Measurements from ENCODE around the gene HOXB13. TPM values are rescaled to one million over a fixed set of nuclear protein-coding genes. Genes with fewer than 3 reads are reported as not detected.

HOXB13 gene
- total RNA-seq, 3 donors from 2014 or later, result 0.11 TPM; not detected in 2

DNA sequence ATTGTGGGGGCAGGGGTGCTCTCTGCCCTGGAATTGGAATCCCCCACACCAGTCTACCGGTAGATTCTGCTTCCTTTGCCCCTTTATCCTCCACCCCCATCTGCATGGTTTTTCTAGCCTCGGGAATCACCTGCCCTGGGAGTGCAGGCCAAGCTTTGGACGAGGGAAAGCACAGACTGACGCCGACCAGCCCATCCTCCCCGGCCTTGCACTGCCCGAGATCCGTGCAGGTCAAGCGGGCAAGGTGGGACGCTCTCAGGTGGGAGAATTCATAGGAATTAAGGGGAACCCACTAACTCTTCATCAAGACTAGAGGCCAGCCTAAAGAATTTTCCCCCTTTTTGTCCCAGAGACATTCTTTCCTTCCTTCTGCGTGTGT lies 9.9 kb upstream of the HOXB13 start:
- Mint-ChIP-seq H3K4me3 (no peak overlapping the region), H3K9me3 (no peaks in the 10 kb centered on the region), H3K36me3 (ENCODE audit: insufficient read depth) (no peaks in the 10 kb centered on the region), H3K4me1 (ENCODE audit: low read depth) (peaks cover 13% of the 10 kb centered on the region), H3K27me3 (ENCODE audit: low read depth) (peaks cover 92% of the 10 kb centered on the region)
- ATAC-seq (no peak), DNase-seq (no peak)

DNA sequence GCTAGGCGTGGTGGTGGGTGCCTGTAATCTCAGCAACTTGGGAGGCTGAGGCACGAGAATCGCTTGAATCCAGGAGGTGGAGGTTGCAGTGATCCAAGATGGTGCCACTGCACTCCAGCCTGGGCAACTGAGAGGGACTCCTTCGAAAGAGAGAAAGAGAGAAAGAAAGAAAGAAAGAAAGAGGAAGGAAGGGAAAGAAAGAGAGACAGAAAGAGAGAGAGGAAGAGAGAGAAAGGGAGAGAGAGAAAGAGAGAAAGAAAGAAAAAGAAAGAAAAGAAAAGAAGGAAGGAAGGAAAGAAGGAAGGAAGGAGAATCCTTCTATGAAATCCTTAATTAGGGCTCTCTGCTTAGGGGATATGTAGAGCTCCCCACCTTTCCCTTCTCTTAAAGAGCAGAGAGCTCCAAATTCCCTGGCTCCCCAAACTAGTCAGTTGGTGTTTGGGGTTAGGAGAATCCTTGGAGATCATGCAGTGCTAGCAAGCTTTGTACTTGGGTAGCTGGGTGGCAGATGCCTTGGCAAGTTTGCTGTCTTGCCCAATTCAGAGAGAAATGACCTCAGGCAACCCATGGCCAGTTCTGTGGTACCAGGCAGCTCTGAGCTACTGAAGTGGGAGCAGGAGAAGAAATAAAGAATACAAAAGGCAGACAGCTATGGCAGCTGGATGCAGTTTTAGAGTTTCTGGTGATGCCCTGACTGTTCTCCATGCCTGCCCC lies 8.9 kb upstream of the HOXB13 start:
- DNase-seq (no peak), ATAC-seq (no peak)
- Mint-ChIP-seq H3K9me3 (no peaks in the 10 kb centered on the region), H3K27me3 (ENCODE audit: low read depth) (peaks cover 90% of the 10 kb centered on the region), H3K36me3 (ENCODE audit: insufficient read depth) (no peaks in the 10 kb centered on the region), H3K4me1 (ENCODE audit: low read depth) (peaks cover 19% of the 10 kb centered on the region), H3K4me3 (no peak overlapping the region)

DNA sequence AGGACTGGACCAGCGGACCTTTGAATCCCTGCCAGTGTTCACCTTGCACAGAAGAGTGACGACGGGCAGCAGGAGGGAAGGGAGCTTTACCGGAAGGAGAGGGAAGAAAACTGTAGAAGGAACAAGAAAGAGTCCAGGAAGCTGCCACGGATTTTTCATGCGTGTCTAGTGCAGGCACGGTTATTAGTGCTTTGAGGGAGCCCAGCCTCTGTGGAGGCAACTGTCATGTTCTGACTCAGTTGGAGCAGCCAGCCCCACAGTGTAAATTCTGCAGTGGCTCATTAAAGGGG lies 6.5 kb upstream of the HOXB13 start:
- Mint-ChIP-seq H3K4me3 (no peak overlapping the region), H3K4me1 (ENCODE audit: low read depth) (peaks cover 19% of the 10 kb centered on the region), H3K36me3 (ENCODE audit: insufficient read depth) (no peaks in the 10 kb centered on the region), H3K27me3 (ENCODE audit: low read depth) (peaks cover 88% of the 10 kb centered on the region), H3K9me3 (no peaks in the 10 kb centered on the region)
- ATAC-seq (no peak), DNase-seq (no peak)

DNA sequence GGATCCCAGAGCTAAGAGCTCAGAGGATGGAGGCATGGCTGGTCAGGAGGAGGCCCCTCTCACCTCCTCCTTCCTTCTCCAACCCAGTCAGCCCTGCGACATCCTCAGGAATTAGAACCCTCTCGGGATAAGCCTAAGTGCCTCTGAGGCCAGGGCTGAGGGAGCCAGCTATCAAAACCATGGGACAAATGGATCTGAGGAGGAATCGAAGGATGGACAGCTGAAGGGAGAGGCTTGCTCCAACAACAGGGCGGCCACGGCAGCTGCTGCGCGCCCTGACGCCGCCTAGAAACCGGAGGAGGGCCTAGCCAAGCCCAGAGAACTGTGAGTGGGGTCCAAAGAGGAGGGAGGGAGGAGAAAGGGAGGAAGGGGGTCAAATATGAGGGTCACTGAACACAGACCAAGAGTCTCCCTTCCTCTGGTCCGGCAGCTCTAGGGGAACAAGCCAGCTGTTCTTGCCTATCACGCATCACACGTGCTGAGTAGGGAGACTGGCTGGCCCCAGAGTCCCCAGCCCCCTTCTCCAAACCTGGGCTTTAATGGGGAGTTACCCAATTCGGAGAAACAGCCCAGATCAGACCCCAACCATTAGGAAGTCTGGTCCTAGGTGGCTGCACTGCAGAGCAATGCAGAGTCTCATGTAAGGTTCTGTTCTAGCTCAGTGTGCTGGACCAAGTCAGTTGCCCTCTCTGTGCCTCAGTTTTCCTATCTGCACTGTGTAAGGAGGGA lies 5.9 kb upstream of the HOXB13 start:
- Mint-ChIP-seq H3K9me3 (no peaks in the 10 kb centered on the region), H3K36me3 (ENCODE audit: insufficient read depth) (no peaks in the 10 kb centered on the region), H3K4me1 (ENCODE audit: low read depth) (peaks cover 20% of the 10 kb centered on the region), H3K27me3 (ENCODE audit: low read depth) (peaks cover 89% of the 10 kb centered on the region), H3K4me3 (no peak overlapping the region)
- ATAC-seq (no peak), DNase-seq (no peak)

DNA sequence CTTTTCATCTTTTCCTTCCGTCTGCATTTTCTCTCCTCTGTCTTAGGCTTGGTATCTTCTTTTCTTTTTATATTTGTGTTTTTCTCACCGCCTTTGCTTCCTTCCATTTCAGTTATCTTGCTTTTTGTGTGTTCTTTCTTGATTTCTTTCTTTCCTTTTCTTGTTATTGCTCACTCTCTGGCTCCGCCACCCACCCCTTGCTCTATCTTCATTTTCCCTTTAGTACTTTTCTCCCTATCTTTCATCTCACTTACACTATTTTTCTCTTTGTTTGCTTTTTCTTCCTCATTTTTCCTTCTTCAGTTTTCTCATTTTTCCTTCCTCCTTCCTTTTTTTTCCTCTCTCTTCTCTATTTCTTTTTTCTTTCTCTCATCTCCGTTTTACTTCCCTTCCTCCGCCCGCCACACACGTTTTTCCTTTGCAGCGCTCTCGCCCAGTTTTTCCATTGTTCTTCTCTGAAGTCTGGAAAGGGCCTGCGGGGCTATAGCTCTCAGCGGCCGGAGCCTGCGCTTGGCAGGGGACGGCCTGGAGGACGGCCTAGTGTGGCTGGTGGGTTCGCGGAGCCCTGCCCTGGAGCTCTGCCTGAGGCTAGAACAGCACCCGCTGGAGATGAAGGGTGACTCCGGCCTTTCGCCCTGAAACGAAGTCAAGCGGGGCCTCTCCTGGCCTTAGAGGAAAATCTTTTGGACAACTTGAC lies 5.2 kb upstream of the HOXB13 start:
- DNase-seq, result no peak
- no peak overlapping the region for H3K4me3 Mint-ChIP-seq
- no peaks in the 10 kb centered on the region for H3K36me3 Mint-ChIP-seq (ENCODE audit: insufficient read depth)
- no peaks in the 10 kb centered on the region for H3K9me3 Mint-ChIP-seq
- peaks cover 89% of the 10 kb centered on the region for H3K27me3 Mint-ChIP-seq (ENCODE audit: low read depth)
- H3K4me1 Mint-ChIP-seq (ENCODE audit: low read depth), result peaks cover 22% of the 10 kb centered on the region
- ATAC-seq, result no peak

DNA sequence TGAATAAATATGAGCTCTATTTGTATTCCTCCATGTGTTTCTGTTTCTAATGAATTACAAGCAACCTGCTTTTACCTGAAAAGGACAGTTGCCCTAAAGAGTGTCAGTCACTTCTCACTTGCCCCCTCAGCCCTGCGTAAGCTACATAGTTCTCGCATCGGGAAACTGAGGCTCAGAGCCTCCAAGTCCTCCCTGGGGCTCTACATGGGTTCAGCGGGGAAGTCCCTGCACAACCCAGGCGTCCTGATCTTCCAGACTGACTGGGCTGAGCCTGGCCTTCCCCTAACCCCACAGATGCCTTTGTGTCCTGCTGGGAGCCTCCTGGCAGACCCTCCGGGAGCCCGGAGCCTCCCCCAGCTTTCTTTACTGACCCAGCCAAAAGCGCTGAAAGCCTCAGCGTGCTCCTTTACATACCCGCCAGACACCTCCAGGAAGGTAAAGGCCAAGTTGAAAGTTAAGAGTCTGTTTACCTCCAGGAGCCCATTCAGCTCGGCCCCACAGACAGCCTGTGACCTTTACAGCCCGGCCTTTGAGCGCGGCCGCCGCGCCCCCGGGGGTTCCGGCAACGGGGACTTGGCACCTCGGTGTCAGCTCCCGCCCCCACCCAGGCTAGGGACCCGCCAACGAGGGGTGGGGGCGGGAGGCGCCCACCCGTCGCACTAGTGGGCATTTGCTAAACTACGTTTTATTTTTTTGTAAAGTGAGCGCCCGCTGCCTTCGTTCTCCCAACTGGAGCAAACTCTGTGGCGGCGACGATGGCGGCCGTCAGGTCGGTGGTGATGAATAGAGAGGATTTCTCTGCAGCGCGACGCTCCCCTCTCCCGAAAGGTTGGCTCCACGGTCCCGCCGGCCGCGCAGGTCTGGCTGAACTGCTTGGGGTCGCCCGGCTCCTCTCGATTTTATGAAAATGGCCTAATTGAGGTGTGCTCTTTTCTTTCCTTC lies 4.4 kb upstream of the HOXB13 start:
- Mint-ChIP-seq H3K4me3 (no peak overlapping the region), H3K36me3 (ENCODE audit: insufficient read depth) (no peaks in the 10 kb centered on the region), H3K27me3 (ENCODE audit: low read depth) (peaks cover 91% of the 10 kb centered on the region), H3K4me1 (ENCODE audit: low read depth) (peaks cover 23% of the 10 kb centered on the region), H3K9me3 (no peaks in the 10 kb centered on the region)
- ATAC-seq (no peak), DNase-seq (no peak)

DNA sequence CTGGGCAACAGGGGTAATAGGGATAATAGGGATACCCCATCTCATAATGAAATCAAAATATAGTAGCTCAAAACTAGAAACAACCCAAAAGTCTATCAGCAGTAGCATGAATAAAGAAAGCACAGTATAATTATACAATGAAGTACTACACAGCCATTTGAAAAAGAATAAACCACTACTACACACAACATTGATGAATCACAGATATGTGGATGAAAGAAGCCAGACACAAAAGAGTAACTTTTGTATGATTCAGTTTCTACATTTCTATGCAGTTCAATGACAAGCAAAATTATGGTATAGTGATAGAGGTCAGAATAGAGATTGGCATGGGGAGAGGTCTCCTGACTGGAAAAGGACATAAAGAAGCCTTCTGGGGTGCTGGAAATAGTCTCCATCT lies 2.8 kb upstream of the HOXB13 start:
- Mint-ChIP-seq H3K27me3 (ENCODE audit: low read depth) (peaks cover 93% of the 10 kb centered on the region), H3K9me3 (no peaks in the 10 kb centered on the region), H3K4me1 (ENCODE audit: low read depth) (peaks cover 26% of the 10 kb centered on the region), H3K4me3 (no peak overlapping the region), H3K36me3 (ENCODE audit: insufficient read depth) (no peaks in the 10 kb centered on the region)
- no peak for DNase-seq
- ATAC-seq, result no peak

DNA sequence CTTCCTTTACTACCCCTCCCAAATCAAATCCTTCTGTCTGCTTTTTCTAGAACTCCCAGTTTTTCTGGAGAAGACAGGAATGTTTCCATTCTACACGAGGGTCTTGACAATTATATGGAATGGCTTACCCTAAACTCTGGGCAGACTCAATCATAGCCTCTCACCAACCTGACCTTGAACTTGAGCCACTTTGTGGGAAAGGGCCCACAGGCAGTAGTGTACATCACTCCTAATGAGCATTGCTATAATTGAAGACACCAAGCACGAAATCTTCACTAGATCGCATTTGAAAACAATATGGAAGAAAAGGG lies 1.6 kb upstream of the HOXB13 start:
- DNase-seq, result no peak
- ATAC-seq, result no peak
- H3K36me3 Mint-ChIP-seq (ENCODE audit: insufficient read depth), result no peaks in the 10 kb centered on the region
- peaks cover 93% of the 10 kb centered on the region for H3K27me3 Mint-ChIP-seq (ENCODE audit: low read depth)
- H3K4me3 Mint-ChIP-seq, result no peak overlapping the region
- no peaks in the 10 kb centered on the region for H3K9me3 Mint-ChIP-seq
- H3K4me1 Mint-ChIP-seq (ENCODE audit: low read depth), result peaks cover 26% of the 10 kb centered on the region

DNA sequence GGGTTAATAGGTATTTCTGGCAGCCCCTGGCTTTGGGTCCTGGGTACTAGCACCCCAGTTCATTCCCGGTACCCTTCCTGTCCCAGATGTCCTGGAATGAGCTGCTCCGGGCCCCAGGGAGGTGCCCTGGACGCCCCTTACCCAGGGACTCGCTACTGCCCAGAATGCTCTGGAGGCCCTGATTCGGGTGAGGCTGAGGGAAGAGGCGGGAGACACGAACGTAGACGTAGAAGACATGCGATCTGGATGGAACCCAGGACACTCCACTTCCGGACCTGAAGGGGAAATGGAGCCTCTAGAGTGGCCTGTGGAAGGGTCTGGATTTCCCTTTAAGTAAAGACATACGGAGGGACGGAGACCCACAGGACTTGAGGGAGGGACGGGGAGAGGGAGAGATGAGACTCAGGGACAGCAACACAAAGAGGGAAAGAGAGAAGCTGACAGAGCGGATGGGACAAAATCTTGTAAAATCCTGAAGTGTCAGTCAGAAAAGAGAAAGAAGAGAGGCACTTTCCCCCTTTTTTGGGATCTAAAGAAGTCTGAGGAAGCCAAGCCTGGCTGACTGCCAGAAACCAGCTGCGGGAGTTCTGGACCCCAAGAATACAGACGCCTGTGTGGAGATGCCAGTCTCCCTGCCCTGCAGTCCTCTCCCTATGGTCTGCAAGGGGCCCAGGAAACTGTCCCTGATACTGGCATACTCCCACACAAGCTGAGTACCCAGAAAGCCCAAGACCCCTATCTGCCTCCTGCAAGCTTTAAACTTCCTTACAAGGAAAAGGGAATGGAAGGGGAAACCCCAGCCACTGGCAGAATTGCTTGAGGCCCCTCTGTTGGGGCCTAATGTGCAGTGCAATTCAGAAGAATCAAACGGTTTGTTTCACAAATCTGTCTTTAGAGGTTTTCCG lies 1.0 kb upstream of the HOXB13 start:
- ATAC-seq, result no peak
- no peak overlapping the region for H3K4me3 Mint-ChIP-seq
- no peaks in the 10 kb centered on the region for H3K36me3 Mint-ChIP-seq (ENCODE audit: insufficient read depth)
- peaks cover 93% of the 10 kb centered on the region for H3K27me3 Mint-ChIP-seq (ENCODE audit: low read depth)
- H3K9me3 Mint-ChIP-seq, result no peaks in the 10 kb centered on the region
- DNase-seq, result no peak
- peaks cover 27% of the 10 kb centered on the region for H3K4me1 Mint-ChIP-seq (ENCODE audit: low read depth)

DNA sequence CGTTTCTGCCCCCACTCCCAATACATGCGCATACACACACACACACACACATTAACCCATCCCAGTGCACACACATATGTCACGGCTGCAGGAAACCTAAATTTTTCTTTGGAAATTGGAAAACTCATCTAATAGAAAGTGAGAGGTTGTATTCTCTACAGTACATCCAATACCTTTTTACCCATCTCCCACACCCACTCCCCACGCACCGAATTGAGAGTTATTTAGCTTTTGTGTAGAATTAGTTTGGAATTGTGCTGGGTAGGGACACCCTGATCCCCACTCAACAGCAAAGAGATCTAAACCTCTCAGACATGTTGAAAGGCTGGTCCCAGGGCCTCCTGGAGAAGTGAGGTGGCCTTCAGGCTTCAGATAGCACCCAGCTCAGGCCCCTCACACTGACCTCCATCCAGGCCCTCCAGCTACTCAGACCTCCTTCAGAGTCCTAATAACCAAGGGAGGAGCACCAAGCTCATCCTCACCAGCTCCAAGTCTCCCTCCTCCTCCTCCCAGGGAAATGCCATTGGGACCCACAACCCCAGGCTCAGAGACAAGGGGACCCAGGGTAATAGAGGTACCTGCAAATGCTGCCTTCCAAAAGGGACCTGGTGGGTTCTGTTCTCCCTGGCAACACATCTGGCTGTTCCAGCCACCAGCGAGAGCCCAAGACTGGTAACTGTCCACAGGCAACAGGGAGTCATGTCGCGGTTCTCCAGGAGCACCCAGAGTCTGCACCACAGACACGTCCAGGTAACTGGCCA lies 955 bp downstream of the HOXB13 start:
- H3K27me3 Mint-ChIP-seq (ENCODE audit: low read depth), result peaks cover 95% of the 10 kb centered on the region
- peaks cover 29% of the 10 kb centered on the region for H3K4me1 Mint-ChIP-seq (ENCODE audit: low read depth)
- no peak overlapping the region for H3K4me3 Mint-ChIP-seq
- ATAC-seq (no peak), DNase-seq (no peak)
- no peaks in the 10 kb centered on the region for H3K36me3 Mint-ChIP-seq (ENCODE audit: insufficient read depth)
- no peaks in the 10 kb centered on the region for H3K9me3 Mint-ChIP-seq

DNA sequence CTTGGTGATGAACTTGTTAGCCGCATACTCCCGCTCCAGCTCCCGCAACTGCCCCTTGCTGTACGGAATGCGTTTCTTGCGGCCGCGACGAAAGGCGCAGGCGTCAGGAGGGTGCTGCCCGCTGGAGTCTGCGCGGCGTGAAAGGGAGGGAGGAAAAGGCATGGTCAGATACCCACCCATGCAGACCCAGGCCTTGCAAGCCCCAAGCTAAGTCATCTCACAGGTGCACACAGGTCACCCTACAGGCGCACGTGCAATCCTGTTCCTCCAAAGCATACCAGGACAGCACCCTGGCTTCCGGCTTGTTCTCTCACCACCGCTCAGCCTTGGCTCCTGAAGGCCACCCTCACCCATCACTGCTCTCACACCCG lies 1.6 kb downstream of the HOXB13 start:
- Mint-ChIP-seq H3K4me1 (ENCODE audit: low read depth) (peaks cover 29% of the 10 kb centered on the region), H3K27me3 (ENCODE audit: low read depth) (peaks cover 95% of the 10 kb centered on the region), H3K4me3 (no peak overlapping the region), H3K9me3 (no peaks in the 10 kb centered on the region), H3K36me3 (ENCODE audit: insufficient read depth) (no peaks in the 10 kb centered on the region)
- no peak for ATAC-seq
- no peak for DNase-seq

DNA sequence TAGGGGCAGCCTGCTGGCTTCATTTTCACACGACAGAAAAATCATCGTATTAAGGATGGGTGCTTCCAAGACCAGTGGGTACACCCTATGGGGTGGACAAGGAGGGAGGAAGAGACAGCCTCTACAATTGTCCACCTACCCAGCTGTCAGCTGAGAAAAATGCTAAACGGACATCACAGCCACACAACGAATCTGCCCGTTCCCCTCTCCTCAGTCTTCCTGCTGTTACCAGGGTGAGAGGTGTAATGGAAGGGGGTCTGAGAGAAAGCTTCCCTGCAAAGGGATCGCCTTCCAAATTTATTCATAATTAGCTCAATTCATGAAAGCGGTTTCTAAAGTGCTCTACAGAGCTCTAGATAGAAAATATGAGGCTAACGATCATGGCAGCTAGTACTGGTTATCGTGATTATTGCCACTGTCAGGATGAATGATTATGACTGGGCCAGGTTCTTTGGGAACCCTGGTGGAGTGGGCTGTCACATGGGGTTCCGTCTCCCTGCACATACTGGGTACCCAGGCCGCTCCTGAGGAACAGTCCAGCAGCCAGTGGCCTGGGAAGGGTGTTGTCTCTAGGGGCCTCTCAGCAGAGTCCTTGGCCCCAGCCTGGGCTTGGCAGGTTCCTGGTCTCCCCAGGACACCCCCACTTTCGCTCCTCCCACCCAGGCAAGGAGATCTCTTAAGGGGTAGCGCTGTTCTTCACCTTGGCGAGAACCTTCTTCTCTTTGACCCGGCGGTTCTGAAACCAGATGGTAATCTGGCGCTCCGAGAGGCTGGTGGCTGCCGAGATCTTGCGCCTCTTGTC lies 2.2 kb downstream of the HOXB13 start:
- ATAC-seq (no peak), DNase-seq (no peak)
- Mint-ChIP-seq H3K36me3 (ENCODE audit: insufficient read depth) (no peaks in the 10 kb centered on the region), H3K27me3 (ENCODE audit: low read depth) (peaks cover 93% of the 10 kb centered on the region), H3K4me1 (ENCODE audit: low read depth) (peaks cover 29% of the 10 kb centered on the region), H3K4me3 (no peak overlapping the region), H3K9me3 (no peaks in the 10 kb centered on the region)

Data from activated T-cell treated with anti-CD3 and anti-CD28 coated beads, Interleukin-2, amount 50 U/mL, for 4 hours (primary cell).